Muscle of back (tissue), 11 donors: ENCODE data around the gene NCAPD2. TPM values are rescaled to one million over a fixed set of nuclear protein-coding genes. Genes with fewer than 3 reads are reported as not detected.
"Not testable (repeated sequence)": the region's sequence is repeated elsewhere in the genome, so short reads cannot be mapped to it uniquely, and the experiment has no call there.

Experiments used
- DNase-seq, 3 donors: peaks; one replicate each; pipeline versions ENCODE4 v3.0.0 to v3.0.0-alpha.2; 2013
- polyA plus RNA-seq, 10 donors: library from polyadenylated mRNA; unstranded; fragments of 120-200 nt; gene quantifications; one replicate each; pipeline ENCODE4 v1.2.1, GENCODE V29; 2013; ENCODE audit not compliant: insufficient read length in 10 of 10

NCAPD2 gene
- polyA plus RNA-seq, 10 donors: 28.4 to 52.4 (median 37.9) TPM

DNA sequence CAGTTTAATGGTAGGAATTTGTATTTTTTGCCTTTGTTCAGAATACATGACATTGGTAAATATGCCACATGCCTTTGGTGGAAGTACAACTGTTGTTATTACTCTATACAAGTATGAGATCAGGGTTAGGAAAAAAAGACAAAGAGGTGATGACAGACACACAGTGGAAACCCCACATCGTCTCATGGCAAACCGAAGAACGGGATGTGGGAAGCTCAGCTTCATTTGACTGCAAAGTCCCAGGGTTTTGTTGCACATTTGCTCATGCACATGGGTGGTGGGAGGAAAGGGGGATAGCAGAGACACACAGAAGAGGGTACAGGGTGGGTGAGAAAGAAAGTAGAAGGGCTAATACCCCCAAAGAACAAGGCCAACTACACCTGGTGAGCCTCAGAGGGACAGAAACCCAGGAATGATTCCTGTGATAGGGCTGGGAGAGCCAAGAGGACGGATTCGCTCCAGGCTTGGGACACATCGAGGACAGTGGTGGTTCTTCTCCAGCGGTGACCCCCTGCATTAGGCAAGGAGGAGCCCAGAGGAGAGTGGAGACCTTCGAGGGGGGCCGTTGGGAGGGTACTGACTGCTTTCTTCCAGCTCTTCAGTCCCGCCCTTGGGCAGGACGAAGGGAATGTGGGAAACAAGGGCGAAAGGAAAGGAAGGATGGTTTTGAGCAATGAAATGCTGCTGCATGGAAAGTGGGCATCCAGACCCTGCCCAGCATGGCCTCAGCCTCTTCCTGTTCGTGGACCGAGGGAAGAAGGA is 31.5 kb upstream of the NCAPD2 start:
- no peak for DNase-seq

DNA sequence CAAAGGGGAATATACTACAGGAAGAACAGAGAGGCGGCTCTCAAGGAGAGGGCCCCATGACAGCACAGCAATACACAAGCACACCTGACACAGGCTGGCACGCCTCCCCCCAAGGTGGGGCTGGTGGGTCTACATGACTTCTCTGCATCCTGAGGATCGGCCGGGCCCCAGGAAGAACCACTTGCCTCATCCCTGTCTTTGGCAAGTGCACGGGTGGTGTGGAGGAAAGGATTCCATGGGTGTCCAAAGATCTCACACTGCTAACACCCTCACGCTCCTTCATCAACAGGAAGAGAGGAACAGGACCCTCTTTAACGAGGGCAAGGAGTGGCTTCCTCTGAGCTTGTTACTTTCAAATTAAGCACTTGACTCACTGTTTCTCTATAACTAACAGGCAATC is 30.7 kb upstream of the NCAPD2 start:
- no peak for DNase-seq

DNA sequence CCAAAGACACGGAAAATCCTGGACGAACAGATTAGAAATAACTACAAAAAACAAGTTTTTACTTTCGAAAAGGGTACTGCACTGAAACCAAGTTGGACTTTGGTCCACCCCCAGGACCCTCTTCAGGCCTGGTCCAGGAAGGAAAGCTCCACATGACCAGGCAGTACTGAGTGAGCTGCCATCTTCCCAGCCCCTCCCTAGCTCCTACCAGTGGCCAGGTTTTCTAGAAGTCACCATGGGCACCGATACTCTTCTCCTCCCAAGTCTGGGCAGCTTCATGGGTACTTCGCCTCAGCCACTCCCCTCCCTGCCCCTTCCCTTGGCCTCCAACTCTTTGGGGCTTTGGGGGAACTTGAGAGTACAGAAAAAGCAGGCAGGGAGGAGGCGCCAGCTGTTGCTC is 30.0 kb upstream of the NCAPD2 start:
- no peak for DNase-seq

DNA sequence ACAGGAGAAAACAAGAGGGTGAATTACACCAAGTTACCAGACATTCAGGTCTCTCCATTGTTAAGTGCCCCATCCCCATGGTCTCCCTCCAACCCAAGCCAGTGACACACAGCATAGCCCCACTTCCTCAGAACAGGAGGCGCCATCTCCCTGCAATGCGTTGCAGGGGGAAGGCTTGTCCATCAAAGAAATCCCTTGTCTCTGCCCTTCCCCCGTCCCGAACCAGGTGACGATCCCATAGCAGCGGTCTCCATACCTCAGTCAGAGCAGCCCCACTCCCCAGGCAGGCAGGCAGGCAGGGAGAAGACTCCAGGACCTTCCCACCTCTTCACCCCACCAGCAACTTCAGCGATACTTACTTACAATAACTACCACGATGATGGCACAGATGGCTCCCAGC is 29.4 kb upstream of the NCAPD2 start:
- DNase-seq: no peak

DNA sequence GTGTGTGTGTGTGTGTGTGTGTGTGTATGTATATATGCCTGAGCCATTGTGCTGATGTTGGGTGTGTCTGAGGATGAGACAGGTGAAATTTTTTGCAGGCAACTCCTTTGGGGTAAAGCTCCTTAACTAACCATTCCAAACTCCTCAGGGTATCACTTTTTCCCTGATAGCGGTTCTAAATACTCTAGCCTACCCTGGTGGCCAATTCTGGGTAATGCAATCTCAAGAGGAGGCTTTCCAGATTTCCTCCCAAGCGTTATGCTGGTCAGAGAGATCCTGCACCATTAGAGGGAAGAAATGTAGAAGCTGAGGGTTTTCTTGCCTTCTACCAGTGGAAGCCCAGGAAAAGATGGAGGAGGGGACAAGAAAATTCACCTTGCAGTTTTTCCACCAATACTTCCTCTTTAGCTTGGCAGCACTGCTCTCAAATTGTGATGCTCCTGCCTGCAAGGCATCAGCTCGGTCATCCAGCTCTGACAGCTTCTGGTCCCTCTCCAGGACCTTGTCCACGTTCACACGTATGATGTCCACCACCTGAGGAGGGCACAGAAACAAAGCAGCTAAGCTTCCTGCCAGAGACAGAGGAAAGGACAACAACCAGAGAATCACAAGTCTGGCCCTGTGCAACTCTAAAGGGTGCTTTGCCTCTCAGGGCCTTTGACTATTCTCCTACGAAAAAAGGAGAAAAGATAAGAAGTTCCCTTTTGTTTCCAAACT is 28.3 kb upstream of the NCAPD2 start:
- DNase-seq: peak; percentile 65 to 80 (median 75)

DNA sequence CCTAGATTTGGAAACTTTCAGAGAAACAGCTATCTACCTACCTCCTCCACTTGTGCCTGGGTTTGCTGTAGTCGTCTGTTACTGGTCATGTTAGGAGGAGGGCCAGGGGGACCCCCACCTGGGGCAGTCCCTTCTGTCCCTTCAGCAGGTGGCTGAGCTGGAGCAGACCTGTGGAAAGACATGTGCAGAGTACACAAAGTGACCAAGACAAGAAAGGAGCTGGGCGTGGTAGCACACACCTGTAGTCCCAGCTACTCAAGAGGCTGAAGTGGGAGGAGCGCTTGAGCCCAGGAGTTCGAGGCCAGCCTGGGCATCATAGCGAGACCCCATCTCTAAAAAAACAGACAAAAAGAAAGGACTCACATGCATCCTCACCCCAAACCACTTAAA is 27.7 kb upstream of the NCAPD2 start:
- no peak for DNase-seq

DNA sequence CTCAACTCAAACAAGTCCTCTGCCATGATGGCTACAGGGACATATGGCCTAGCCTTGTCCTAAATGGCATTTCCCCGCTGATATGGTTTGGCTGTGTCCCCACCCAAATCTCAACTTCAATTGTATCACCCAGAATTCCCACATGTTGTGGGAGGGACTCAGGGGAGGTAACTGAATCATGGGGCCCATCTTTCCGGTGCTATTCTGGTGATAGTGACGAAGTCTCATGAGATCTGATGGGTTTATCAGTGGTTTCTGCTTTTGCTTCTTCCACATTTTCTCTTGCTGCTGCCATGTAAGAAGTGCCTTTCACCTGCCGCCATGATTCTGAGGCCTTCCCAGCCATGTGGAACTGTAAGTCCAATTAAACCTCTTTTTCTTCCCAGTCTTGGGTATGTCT is 27.2 kb upstream of the NCAPD2 start:
- DNase-seq: not testable (repeated sequence)

DNA sequence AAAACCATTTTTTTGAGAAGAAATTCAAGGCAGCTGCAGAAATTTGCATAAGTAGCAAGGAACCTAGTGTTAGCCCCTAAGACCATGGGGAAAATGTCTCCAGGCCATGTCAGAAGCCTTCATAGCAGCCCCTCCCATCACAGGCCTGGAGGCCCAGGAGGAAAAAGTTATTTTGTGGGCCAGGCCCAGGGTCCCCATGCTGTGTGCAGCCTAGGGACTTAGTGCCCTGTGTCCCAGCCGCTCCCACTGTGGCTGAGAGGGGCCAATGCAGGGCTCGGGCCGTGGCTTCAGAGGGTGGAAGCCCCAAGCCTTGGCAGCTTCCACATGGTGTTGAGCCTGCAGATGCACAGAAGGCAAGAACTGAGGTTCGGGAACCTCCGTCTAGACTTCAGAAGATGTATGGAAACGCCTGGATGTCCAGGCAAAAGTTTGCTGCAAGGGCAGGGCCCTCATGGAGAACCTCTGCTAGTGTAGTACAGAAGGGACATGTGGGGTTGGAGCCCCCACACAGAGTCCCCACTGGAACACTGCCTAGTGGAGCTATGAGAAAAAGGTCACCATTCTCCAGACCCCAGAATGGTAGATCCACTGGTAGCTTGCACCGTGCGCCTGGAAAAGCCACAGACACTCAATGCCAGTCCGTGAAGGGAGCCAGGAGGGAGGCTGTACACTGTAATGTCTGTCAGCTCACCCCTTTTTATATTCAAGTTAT is 26.2 kb upstream of the NCAPD2 start:
- DNase-seq: not testable (repeated sequence)

DNA sequence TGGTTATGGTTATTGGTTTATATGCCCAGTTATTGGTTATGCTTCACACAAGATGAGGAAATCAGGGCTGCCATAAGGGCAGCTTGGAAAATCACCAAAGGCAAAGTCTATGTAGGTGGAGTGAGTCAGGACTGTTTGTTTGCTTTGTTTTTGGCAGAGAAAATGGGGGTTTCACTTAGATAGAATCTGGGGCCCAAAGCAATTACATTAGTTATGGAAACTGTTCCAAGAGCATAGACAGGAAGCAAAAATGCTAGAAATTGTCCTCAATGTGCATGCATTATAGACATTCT is 25.7 kb upstream of the NCAPD2 start:
- DNase-seq: no peak

DNA sequence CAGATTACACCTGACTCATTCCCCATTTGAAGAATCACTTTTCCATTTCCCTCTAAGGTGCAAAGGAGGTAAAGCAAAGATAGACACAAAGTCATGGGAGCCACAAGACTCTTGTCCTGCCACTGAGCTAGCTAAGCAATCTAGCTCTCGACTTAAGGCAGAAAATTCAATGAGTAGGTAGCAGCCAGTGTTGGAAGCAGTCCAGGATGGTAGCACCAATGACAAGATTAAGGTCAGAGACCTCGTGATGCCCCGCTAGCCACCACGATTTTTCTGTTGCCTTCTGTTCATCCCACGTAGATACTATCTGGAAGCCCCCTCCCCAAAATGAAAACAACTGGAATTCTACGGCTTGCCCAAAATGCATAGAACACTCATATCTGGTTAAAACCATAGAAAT is 24.8 kb upstream of the NCAPD2 start:
- no peak for DNase-seq

DNA sequence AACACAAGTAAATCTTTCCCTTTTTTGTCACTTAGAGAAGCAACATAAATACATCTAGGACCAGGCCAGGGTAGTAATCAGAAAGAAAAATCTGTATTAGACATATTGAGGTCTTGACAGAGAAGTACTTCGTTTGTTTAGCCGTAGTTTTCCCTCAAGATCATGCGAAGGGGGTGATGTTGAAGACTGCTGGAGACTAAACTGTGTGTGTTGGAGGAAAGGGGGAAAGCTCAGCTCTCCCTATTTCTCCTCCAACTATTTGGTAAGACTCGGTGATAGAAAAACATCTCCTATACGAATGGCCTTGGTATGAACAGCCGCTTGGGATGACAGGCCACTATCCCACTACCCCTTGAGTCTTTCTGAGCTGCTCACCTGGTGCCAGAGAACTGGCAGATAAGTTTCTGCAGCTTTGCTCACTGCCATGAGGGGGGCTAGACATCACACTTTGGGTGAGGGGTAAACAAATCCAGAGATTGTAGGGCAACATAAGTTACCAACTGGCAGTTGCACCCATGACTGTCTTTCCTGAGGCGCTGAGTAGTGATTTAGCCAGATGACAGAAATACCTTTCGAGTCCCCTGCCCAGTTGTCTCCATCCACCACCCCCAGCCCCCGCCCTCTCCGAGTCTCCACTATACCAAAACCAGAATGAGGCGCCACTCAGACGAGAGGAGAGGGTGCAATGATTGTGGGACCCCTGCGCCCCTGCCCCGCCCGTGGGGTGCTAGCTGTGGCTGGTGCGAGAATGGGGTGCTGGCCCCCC is 24.1 kb upstream of the NCAPD2 start:
- no peak for DNase-seq

DNA sequence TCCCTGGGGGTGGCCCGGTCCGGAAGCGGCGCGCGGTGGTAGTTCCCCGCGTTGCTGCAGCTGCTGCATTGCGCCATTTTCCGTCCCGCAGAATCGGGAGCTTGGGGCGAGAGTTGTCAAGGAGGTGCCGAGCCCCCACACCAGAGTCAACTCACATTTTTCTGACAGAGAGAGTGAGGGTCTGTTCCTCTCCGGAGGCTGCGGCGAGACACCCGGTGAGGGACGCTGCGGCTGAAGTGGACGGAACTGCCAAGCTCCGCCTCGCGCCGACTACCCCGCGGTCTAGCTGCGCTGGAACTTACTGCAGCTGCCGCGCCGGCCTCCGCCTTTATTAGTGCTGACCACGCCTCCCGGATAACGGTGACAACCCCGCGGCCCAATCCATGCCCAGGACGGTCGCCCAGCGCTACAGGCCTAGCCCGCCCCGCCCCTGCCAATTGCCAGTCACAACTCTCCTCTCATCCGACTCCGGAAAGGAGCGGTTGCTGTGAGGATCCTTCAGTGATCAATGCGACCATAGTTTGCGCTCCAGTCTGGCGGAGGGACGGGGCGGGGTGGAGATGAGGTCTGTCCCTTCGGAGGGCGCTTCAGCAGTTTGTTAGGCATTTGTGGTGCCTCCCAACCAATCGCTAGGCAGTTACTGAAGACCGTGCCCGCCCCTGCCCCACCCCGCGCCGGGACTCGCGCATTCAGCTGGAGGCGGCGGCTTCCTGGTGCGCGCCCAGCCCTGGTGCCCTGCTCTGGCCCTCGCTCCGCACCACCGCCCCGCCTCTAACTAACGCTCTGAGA is 23.3 kb upstream of the NCAPD2 start, which contains the start of gene VAMP1:
VAMP1 (minus strand) TSS at position 303 of the 789 bp plus-strand sequence; CDS start at position 157, 146 bp downstream.
- DNase-seq: peak; percentile 97 to 99 (median 98)

DNA sequence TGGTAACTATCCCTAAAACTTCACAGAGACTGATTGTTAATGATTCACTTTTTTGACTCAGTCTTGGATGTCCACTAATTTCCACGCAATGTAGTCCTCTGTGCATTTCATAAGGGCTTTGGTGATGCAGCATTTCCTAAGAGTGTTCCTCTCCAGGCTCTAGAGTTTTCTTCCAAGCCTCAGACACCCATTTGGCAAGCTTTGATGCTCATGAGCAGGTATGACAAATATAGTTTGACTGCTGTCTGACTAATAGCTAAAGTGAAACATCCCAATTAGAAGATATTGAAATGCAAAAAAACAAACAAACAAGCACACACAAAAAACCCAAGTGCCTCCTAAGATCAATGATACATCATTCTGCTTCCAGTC is 21.9 kb upstream of the NCAPD2 start:
- no peak for DNase-seq

DNA sequence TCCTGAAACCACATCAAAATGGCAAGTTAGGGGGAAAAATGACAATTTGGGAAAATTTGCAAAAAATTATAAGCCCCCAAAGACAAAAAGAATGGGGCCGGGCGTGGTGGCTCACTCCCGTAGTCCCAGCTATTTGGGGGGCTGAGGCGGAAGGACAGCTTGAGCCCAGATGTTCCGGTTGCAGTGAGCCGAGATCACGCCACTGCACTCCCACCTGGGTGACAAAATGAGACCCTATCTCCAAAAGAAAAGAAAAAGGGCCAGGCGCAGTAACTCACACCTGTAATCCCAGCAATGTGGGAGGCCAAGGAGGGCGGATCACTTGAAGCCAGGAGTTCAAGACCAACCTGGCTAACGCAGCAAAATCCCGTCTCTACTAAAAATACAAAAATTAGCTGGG is 21.4 kb upstream of the NCAPD2 start:
- DNase-seq: no peak

DNA sequence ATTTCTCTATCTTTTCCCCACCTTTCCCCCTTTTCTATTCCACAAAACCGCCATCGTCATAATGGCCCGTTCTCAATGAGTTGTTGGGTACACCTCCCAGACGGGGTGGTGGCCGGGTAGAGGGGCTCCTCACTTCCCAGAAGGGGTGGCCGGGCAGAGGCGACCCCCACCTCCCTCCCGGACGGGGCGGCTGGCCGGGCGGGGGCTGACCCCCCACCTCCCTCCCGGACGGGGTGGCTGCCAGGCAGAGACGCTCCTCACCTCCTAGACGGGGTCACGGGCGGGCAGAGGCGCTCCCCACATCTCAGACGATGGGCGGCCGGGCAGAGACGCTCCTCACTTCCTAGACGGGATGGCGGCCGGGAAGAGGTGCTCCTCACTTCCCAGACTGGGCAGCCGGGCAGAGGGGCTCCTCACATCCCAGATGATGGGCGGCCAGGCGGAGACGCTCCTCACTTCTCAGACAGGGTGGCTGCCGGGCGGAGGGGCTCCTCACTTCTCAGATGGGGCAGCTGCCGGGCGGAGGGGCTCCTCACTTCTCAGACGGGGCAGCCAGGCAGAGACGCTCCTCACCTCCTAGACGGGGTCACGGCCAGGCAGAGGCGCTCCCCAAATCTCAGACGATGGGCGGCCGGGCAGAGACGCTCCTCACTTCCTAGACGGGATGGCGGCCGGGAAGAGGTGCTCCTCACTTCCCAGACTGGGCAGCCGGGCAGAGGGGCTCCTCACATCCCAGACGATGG is 18.5 kb upstream of the NCAPD2 start:
- DNase-seq: not testable (repeated sequence)

DNA sequence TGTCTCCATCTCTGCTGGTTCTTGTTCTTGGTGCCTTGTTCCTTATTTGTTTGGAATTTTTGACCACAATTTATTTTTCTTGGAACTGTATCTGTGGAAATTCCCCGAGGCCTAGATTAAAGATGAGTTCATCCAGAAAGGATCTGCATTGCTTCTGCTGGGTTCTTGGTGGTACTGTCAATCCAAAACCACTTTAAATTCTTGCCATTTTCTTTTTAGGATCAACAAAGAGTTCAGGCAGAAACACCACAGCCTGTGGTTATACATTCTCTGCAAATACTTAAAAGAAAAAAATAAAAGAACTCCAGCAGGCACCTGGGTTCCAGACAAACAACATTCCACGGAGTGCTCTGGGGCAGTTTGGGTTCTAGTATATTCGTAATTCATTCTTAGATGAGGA is 17.4 kb upstream of the NCAPD2 start:
- peak in 1 of 3 donors; percentile 39 for DNase-seq

DNA sequence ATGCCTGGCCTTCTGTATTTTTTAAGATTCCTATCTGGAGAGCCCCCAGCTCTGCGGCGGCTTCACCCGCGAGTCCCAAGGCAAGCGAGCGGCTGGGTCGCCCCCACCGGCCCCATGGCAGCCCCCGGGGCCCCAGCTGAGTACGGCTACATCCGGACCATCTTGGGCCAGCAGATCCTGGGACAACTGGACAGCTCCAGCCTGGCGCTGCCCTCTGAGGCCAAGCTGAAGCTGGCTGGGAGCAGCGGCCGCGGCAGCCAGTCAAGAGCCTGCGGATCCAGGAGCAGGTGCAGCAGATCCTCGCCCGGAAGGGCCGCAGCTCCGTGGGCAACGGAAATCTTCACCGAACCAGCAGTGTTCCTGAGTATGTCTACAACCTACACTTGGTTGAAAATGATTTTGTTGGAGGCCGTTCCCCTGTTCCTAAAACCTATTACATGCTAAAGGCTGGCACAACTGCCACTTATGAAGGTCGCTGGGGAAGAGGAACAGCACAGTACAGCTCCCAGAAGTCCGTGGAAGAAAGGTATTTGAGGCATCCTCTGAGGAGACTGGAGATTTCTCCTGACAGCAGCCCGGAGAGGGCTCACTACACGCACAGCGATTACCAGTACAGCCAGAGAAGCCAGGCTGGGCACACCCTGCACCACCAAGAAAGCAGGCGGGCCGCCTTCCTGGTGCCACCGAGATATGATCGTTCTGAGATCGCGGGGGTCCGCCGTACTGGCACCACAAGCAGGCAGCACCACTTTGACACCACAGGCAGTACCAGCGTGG is 16.1 kb upstream of the NCAPD2 start:
- not testable (repeated sequence) for DNase-seq

DNA sequence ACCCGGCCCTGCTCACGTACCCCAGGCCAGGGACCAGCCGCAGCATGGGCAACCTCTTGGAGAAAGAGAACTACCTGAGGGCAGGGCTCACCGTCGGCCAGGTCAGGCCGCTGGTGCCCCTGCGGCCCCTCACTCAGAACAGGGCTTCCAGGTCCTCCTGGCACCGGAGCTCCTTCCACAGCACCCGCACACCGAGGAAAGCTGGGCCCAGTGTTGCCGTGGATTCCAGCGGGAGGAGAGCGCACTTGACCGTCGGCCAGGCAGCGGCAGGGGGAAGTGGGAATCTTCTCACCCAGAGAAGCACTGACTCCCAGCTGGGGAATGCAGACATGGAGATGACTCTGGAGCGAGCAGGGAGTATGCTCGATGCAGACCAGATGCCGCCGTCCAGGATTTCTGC is 15.5 kb upstream of the NCAPD2 start:
- DNase-seq: no peak

DNA sequence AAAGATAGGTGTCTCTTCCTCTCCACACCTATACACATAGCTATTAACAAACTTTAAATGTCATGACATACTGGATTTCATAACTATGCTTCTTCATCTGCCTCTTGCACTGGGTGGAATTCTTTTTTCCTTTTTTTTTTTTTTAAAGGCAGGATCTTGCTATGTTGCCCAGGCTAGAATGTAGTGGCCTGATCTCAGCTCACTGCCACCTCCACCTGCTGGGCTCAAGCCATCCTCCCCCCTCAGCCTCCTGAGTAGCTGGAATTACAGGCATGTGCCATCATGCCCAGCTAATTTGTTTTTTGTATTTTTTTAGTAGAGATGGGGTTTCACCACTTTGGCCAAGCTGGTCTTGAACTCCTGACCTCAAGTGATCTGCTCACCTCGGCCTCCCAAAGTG is 5.7 kb upstream of the NCAPD2 start:
- no peak for DNase-seq

DNA sequence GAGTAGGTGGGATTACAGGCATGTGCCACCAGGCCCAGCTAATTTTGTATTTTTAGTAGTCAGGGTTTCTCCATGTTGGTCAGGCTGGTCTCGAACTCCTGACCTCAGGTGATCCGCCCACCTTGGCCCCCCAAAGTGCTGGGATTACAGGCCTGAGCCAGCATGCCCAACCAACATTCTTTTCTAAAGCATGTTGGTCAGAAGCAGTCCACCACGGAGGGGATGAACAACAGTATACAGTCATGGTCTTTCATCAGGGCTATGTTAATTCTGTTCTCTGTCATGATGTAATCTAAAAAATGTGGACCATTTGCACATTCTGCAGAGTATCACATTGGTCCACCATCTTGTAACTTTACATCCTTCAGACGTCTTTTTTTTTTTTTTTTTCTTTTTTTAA is 4.5 kb upstream of the NCAPD2 start:
- DNase-seq: no peak
